GM18505 (cell line): ENCODE data around the gene ATP6V1G3.
"Not testable (repeated sequence)": the region's sequence is repeated elsewhere in the genome, so short reads cannot be mapped to it uniquely, and the experiment has no call there.

Experiments used
- ATAC-seq: cut with Tn5 transposase; IDR thresholded peaks from one replicate; pipeline ENCODE4 v1.9.1; 2021; ENCODE audit not compliant: unreplicated experiment
- POLR2A ChIP-seq: IDR thresholded peaks from 4 replicates; pipeline ENCODE4 v1.6.1; 2011; ENCODE audit warnings: borderline replicate concordance; ENCODE audit not compliant: insufficient read depth, insufficient read length; ENCODE audit errors: extremely low read depth

Gene ATP6V1G3

DNA sequence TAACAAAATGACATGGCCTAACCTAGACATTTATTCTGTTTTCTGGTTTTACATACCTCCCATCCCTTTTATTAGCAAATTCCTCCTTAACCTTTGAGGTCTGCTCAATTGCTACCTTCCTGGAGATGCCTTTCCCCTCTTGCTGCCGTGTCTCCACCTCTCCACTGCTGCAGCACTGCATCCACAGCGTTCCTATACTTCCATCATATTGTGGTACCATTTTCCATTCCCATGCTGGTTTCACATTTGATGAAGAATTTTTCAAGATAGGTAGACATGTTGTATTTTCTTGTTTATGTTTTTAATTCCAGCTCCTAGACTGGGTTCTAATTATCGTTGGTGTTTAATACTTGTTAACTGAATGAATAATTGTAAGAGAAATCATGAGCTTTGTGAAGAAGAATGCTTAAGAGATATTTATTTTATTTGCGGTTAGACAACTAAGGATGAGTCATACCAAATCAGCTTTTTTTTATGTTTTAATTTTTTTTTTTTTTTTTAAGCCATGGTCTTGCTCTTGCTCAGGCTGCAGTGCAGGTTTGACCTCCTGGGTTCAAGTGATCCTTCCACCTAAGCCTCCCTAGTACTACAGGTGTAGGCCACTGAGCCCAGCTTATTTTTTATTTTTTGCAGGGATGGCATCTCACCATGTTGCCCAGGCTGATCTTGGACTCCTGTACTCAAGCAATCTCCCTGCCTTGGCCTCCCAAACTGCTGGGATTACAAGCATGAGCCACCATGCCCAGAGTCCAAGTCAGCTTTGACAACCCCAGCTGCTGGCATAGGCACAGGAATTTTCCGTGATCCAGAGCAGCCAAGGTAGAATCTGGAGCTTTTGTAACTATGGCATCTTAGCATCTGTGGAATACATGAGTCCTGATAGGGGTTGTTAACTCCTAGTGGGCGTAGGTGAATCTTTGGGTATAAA, 44.0 kb downstream of the ATP6V1G3 start:
- no peak for ATAC-seq
- TF ChIP-seq POLR2A = no peak

DNA sequence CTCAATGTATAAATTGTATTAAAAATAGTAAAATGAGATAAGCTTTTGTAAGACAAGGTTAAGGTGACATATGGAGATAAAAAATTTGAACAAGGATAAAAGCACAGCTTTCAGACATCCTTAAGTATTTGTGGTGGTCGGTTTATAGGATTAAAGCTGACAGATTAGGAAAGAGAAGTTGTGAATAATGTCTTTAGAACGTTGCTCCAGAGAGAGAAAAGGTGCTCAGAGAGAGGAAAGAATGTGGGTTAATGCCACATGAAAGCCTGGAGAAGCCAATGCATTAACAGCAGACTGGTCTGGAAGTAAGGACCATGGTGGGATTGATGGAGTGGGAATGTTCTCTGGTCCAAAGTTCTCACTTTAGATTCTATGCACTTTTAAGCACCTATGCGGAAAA, 44.8 kb downstream of the ATP6V1G3 start:
- no peak for TF ChIP-seq POLR2A
- no peak for ATAC-seq

DNA sequence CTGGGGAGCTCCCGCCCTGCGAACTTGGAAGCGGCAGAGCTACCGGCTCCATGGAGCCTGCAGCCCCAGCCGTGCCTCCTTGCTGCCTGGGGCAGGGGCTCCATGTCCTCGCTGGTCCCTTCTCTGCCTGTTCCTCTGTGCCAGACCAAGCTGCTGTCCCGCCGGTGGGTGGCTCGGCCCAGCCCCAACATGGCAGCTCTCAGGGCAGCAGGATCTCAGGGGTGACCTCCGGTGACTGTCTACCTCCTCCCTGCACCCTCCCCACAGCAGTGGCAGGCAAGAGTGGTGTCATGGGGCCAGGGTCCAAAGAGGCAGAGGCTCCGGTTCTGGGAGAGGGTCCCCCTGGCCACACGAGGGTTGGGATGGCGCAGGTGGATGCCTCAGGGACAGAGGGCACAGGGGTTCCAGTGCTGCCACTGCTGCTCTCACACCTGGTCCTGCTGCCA, 45.8 kb downstream of the ATP6V1G3 start:
- no peak for TF ChIP-seq POLR2A
- no peak for ATAC-seq

DNA sequence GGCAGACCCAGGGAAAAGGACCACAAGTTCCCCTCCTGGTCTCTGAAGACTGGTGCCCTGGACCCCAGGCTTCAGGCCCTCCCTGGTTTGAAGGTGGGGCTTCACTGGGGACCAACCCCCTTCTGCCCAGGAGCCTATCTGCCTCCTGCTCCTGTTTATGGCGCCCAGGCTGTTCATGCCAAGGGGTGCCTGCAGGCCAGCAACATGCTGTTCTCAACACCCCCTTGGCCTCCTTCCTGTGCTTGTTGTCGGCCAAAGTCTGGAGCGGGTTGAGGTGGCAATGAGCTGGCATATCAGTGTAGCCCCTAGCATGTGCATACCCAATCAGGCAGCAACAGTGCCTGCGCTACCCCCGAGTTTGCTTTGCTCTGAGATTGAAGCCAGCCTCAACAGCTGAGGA, 46.3 kb downstream of the ATP6V1G3 start:
- no peak for TF ChIP-seq POLR2A
- no peak for ATAC-seq

DNA sequence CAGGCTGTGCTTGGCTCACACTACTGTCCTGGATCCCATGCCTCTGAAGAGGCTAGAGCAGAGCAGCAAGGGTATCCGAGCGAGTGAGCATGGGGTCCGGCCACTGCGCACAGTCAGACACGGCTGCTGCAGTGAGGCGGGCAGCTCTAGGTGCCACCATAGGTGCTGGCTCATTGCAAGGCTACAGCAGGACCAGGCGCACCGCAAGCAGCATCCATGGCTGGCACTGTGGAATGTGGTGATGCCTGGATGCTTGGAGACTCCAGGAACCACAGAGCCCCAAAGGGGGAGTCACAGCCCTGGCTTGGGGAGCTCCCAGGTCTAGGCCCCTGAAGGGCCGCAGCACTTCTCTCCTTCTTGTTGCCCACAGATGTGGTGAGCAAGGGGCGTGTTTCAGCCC, 47.2 kb downstream of the ATP6V1G3 start:
- no peak for TF ChIP-seq POLR2A
- ATAC-seq = no peak

DNA sequence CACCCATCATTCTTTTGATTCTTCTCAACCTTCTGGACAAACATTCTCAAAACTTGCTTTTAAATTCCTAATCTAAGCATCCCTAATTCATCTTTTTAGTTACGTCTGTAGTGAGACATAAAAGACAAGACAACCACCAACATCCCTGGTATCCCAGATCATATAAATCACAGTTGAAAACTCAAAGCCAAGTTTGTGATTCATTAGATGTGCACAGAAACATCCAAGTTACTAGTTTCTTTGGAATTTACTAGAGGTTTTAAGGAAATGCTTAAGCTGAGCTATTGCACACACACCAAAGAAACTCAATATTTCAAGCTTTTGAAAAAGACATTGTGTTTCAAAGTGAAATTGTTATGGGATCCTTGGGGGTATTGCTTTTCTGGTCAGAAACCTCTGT, 47.6 kb downstream of the ATP6V1G3 start:
- TF ChIP-seq POLR2A = no peak
- ATAC-seq = no peak

DNA sequence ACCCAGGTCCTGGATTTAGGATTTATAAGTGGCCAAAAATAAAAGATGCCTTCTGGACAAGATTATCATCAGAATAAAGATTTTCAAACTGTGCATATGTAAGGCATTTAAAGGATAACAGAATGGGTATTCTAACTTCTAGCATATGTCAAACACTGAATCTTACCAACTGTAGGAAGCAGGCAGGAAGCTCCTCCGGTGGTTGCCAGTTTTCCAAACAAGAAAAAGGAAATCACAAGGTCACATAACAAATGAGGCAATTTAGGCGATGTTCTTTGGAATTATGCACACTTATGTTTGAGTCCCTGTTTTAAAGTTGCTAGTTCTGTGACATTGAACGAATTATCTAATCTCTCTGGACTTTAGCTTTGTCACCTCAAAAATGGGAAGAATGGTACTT, 48.9 kb downstream of the ATP6V1G3 start:
- ATAC-seq = no peak
- TF ChIP-seq POLR2A = no peak

DNA sequence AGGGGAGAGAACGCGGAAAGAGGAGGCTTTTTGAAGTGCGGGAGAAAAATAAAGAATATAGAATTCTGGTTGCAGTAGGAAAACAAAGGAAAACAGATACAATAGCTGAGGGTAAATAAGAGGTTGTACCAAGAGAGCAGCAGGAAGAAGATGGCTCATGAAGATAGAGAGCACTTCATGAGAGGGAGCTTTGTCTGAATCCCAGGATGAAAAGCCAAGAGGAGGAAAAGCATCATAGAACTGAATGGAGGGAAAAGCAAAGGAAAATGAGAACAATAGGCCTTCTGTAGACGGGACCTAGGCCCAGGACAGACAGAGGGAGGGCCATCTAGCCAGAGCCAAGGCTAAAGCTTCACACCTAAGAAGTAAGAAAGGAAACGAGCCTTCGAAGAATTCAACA, 49.5 kb downstream of the ATP6V1G3 start:
- no peak for TF ChIP-seq POLR2A
- no peak for ATAC-seq

DNA sequence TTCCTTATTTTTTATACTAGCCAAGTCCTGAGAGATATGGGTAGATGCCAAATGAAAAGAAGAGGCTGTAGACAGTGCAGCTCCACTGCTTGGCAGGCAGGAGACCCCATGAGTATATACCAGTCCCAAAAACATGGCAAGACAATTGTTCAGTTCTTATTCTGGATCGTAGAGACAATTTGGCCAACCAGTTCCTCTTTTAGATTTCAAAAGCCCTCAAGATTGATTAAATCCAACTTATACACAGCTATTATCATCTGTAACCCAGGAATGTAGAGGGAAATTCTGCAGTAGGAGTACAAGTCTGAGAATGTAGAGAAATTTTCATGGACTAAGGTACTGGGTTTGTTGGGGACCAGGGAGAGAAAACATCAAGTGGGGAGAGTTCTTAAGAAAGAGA, 50.3 kb downstream of the ATP6V1G3 start:
- ATAC-seq = no peak
- no peak for TF ChIP-seq POLR2A

DNA sequence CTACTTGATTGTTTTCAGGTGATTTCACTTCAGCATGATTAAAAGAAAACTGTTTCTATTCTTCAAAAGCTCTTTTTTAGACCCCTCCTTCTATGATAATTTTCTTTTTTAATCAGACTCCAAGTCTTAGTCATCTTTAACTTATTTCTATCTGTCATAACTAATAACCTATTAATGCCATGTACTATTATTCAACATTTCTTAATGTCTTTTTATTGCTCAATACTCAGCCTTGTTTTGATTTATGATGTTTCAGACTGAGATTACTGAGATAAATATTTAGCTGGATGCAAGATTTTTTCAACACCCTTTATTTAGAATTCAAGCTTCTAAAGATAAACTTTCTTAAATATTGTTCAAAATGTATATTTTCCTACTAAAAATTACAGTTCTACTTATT, 53.6 kb downstream of the ATP6V1G3 start:
- no peak for TF ChIP-seq POLR2A
- ATAC-seq = no peak

DNA sequence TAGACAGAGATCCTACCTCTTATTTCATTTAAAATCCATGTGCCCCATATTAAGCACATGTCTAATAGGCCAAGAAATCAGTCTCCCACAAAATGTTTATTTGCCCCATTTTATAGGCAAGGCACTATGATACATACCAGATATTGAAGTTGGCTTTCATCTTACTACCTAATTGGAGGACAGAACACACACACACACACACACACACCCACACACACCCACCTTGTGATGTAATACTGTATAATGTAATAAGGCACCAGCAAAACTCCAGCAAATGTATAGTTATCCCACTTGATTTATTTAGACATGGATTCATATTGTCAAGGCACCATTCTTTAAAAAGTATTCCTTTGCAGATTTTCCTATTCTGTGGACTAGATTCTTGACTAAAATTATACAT, 56.8 kb downstream of the ATP6V1G3 start:
- no peak for TF ChIP-seq POLR2A
- ATAC-seq = no peak

DNA sequence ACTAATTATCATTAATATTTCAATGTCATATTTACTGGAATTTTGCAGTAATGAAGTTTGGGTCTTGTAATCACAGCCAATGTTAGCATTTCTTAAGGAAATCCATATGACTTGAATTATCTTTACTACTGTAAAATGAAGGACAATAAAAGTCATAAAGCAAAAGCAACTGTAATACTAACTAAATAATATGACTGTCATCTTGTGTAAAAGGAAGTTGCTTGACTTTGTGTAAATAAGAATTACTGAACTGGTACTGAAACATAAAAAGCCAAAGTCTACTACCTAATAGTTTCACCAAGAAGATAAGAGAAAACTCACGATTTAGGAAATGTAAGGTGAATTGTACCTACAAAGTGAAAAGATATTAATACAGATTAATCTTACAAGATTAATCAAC, 57.5 kb downstream of the ATP6V1G3 start:
- TF ChIP-seq POLR2A = no peak
- no peak for ATAC-seq

DNA sequence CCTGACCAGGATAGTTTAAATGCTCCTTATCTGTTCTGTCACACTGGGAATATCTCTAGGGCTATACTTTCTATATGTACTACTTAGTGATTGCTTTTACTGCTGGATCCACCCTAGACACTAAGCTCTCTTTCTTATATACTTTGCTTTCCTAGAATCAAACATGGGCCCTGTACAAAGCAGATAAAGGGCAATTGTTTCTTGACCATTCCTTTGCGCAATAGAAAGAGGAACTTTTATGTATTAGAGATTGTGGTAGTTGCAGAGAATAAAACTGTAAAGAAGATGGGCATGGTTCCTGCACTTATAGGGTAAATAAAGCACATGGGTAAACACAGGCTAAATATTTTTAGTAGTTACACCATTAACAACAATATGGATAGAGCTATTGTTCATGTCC, 58.8 kb downstream of the ATP6V1G3 start:
- no peak for TF ChIP-seq POLR2A
- ATAC-seq = no peak

DNA sequence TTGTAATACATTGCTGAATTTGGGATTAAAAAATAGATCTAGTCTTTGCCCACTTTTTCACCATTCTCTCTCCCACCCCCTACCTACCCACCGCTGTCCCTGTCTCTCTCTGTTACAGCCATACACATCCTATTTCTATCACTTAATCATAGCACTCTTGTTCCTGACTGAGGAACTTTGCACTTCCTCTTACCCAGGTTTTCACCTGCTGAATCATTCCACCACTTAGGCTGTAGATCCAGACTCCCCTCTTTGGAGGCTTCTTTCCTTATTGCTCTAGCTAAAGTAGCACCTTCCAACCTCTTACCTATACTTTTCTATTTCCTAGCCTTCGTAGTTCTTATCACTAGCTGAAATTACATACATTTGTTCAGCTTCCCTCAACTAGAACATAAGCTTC, 59.6 kb downstream of the ATP6V1G3 start:
- TF ChIP-seq POLR2A = no peak
- no peak for ATAC-seq

DNA sequence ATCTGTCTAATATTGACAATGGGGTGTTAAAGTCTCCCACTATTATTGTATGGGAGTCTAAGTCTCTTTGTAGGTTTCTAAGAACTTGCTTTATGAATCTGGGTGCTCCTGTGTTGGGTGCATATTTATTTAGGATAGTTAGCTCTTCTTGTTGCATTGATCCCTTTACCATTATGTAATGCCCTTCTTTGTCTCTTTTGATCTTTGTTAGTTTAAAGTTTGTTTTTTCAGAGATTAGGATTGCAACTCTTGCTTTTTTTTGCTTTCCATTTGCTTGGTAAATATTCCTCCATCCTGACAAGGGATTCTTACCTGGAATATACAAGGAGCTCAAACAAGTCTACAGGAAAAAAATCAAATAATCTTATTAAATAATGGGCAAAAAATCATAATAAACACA, 63.1 kb downstream of the ATP6V1G3 start:
- not testable (repeated sequence) for ATAC-seq
